GM23338 (cell line): ENCODE measurements around the gene SNTB2. TPM values are rescaled to one million over a fixed set of nuclear protein-coding genes. Genes with fewer than 3 reads are reported as not detected.

ENCODE experiments used
- ATAC-seq: fragments of 200-7000 bp; cut with Tn5 transposase; 3 replicates; pipeline ENCODE4 v1.9.1; 2020
- DNase-seq: peaks from one replicate; pipeline ENCODE4 v3.0.0-alpha.2; 2015; ENCODE audit warnings: low spot score
- H2AFZ ChIP-seq: fragments of 200-600 bp; sonication (generic); 2 replicates; pipeline ENCODE4 v1.8.0; 2016; ENCODE audit warnings: antibody characterized with exemption, mild to moderate bottlenecking, moderate library complexity
- H3F3A ChIP-seq: fragments of 200-600 bp; sonication (generic); replicated peaks from 2 replicates; pipeline ENCODE4 v1.8.0; 2017; ENCODE audit warnings: antibody characterized with exemption, mixed run types, low read depth
- H3K27ac ChIP-seq: fragments of 200-600 bp; sonication (generic); 2 replicates; pipeline ENCODE4 v1.6.1; 2016; ENCODE audit warnings: low read depth
- H3K27me3 ChIP-seq: fragments of 200-600 bp; sonication (generic); 2 replicates; pipeline ENCODE4 v1.8.0; 2016; ENCODE audit warnings: mild to moderate bottlenecking, mixed run types, moderate library complexity; ENCODE audit not compliant: insufficient read depth
- H3K36me3 ChIP-seq: fragments of 200-600 bp; sonication (generic); 2 replicates; pipeline ENCODE4 v1.8.0; 2016; ENCODE audit warnings: mild to moderate bottlenecking; ENCODE audit not compliant: insufficient read depth
- H3K4me1 ChIP-seq: fragments of 200-600 bp; sonication (generic); 2 replicates; pipeline ENCODE4 v1.8.0; 2016; ENCODE audit warnings: mild to moderate bottlenecking, moderate library complexity; ENCODE audit not compliant: insufficient read depth
- H3K4me2 ChIP-seq: fragments of 200-600 bp; sonication (generic); 2 replicates; pipeline ENCODE4 v1.7.1; 2017; ENCODE audit warnings: mixed run types
- H3K4me3 ChIP-seq: fragments of 200-600 bp; sonication (generic); 2 replicates; pipeline ENCODE4 v1.6.1; 2016; ENCODE audit warnings: mixed run types
- H3K79me2 ChIP-seq: fragments of 200-600 bp; sonication (generic); replicated peaks from 2 replicates; pipeline ENCODE4 v1.8.0; 2017; ENCODE audit warnings: mild to moderate bottlenecking; ENCODE audit not compliant: insufficient read depth
- H3K9me2 ChIP-seq: fragments of 200-600 bp; sonication (generic); 2 replicates; pipeline ENCODE4 v1.8.0; 2017; ENCODE audit not compliant: insufficient read depth
- H4K20me1 ChIP-seq: fragments of 200-600 bp; sonication (generic); replicated peaks from 2 replicates; pipeline ENCODE4 v1.8.0; 2017; ENCODE audit warnings: mild to moderate bottlenecking; ENCODE audit not compliant: insufficient read depth
- H3K27ac Mint-ChIP-seq: 2 replicates; pipeline ENCODE4 v1.8.0; 2020; ENCODE audit warnings: inconsistent platforms, mild to moderate bottlenecking, moderate library complexity, mixed read lengths
- H3K27me3 Mint-ChIP-seq: 3 replicates; pipeline ENCODE4 v1.8.0; 2022; ENCODE audit warnings: low read depth, mild to moderate bottlenecking, moderate library complexity, mixed read lengths, inconsistent platforms; ENCODE audit not compliant: insufficient read depth, poor library complexity
- H3K36me3 Mint-ChIP-seq: 3 replicates; pipeline ENCODE4 v1.8.0; 2021; ENCODE audit warnings: low read depth, mild to moderate bottlenecking, inconsistent platforms, moderate library complexity, mixed read lengths
- H3K4me1 Mint-ChIP-seq: 3 replicates; pipeline ENCODE4 v1.8.0; 2020; ENCODE audit warnings: mild to moderate bottlenecking, inconsistent platforms, mixed read lengths
- H3K4me3 Mint-ChIP-seq: 3 replicates; pipeline ENCODE4 v1.8.0; 2021; ENCODE audit warnings: moderate library complexity, mild to moderate bottlenecking, inconsistent platforms, mixed read lengths
- H3K9me3 Mint-ChIP-seq: 3 replicates; pipeline ENCODE4 v1.8.0; 2020; ENCODE audit warnings: moderate library complexity, mild to moderate bottlenecking, inconsistent platforms, mixed read lengths
- CREB1 ChIP-seq: fragments of 250-450 bp; sonication (Bioruptor Pico); IDR thresholded peaks from 2 replicates; pipeline ENCODE4 v1.5.0; 2020; ENCODE audit warnings: low read depth, mild to moderate bottlenecking, moderate library complexity
- EZH2 ChIP-seq: fragments of 200-600 bp; sonication (generic); IDR thresholded peaks from one replicate; pipeline ENCODE4 v1.8.0; 2017; ENCODE audit warnings: antibody characterized with exemption, mild to moderate bottlenecking, low read depth; ENCODE audit not compliant: unreplicated experiment
- JUNB ChIP-seq: IDR thresholded peaks from one replicate; pipeline ENCODE4 v1.6.1; 2016; ENCODE audit warnings: antibody characterized with exemption; ENCODE audit not compliant: unreplicated experiment
- NANOG ChIP-seq: IDR thresholded peaks from 2 replicates; pipeline ENCODE4 v1.6.1; 2016; ENCODE audit warnings: antibody characterized with exemption, borderline replicate concordance
- POLR2AphosphoS5 ChIP-seq: IDR thresholded peaks from 2 replicates; pipeline ENCODE4 v1.6.1; 2016; ENCODE audit warnings: antibody characterized with exemption, low read depth
- STAT1 ChIP-seq: IDR thresholded peaks from one replicate; pipeline ENCODE4 v1.6.1; 2016; ENCODE audit warnings: antibody characterized with exemption; ENCODE audit not compliant: unreplicated experiment
- ZNF114 ChIP-seq: fragments of 250-450 bp; sonication (Bioruptor Pico); IDR thresholded peaks from 2 replicates; pipeline ENCODE4 v1.5.0; 2020; ENCODE audit warnings: mild to moderate bottlenecking, moderate library complexity
- ZNF331 ChIP-seq: fragments of 250-450 bp; sonication (Bioruptor Pico); IDR thresholded peaks from 2 replicates; pipeline ENCODE4 v1.5.0; 2020; ENCODE audit warnings: low read depth, mild to moderate bottlenecking, moderate library complexity
- polyA plus RNA-seq: library from polyadenylated mRNA; unstranded; fragments of >200 nt; fragmentation: Nextera tagmentation; extraction: Ambion mirVana; gene quantifications from 2 replicates; pipeline ENCODE4 v1.2.1, GENCODE V29; 2016
- total RNA-seq: library from RNA; depleted of rRNA; stranded (reverse); fragments of >200 nt; shearing (Covaris generic); gene quantifications from 2 replicates; pipeline ENCODE4 v1.2.3, GENCODE V29; 2014
- TF ChIP-seq, protein P1 (sequence below): IDR thresholded peaks from 2 replicates; pipeline ENCODE4 v1.6.1; 2016; ENCODE audit warnings: antibody characterized with exemption
- TF ChIP-seq, protein P2 (sequence below): IDR thresholded peaks from one replicate; pipeline ENCODE4 v1.6.1; 2018; ENCODE audit warnings: antibody characterized with exemption; ENCODE audit not compliant: unreplicated experiment
- TF ChIP-seq, protein P3 (sequence below): fragments of 250-450 bp; sonication (Bioruptor Pico); IDR thresholded peaks from 2 replicates; pipeline ENCODE4 v1.5.0; 2020; ENCODE audit warnings: mild to moderate bottlenecking, moderate library complexity

Gene SNTB2
- total and polyA plus RNA-seq, 2 experiments from 2014 or later = 4.8 to 42.7 TPM

GRCh38 chr16:69285240-69285639 lies 98.3 kb downstream of the SNTB2 start:
- Histone ChIP-seq H3K4me1 (no peaks in the 10 kb centered on the region), H3K79me2 (no peaks in the 10 kb centered on the region), H3K4me3 (no peak overlapping the region), H3K27me3 (no peaks in the 10 kb centered on the region), H3F3A (0 out of 2 replicates have a peak, but pooled peaks cover 8% of the 10 kb centered on the region), H3K4me2 (no peak overlapping the region), H2AFZ (no peak overlapping the region), H3K27ac (no peak overlapping the region), H3K36me3 (no peaks in the 10 kb centered on the region), H3K9me2 (no peaks in the 10 kb centered on the region), H4K20me1 (peaks cover 6% of the 10 kb centered on the region; the same call in 1 of the 2 replicates)
- peaks cover 7% of the 10 kb centered on the region; the same call in 1 of the 3 replicates for H3K36me3 Mint-ChIP-seq
- no peaks in the 10 kb centered on the region for H3K9me3 Mint-ChIP-seq
- H3K4me3 Mint-ChIP-seq = no peak overlapping the region
- ATAC-seq (no peak), DNase-seq (no peak)
- no peaks in the 10 kb centered on the region for H3K4me1 Mint-ChIP-seq
- TF ChIP-seq STAT1 (no peak), CREB1 (no peak), EZH2 (no peak), JUNB (no peak), NANOG (no peak), POLR2AphosphoS5 (no peak), ZNF114 (CRISPR knock-in tag) (no peak), ZNF331 (CRISPR knock-in tag) (no peak)
- TF ChIP-seq, protein P1, sequence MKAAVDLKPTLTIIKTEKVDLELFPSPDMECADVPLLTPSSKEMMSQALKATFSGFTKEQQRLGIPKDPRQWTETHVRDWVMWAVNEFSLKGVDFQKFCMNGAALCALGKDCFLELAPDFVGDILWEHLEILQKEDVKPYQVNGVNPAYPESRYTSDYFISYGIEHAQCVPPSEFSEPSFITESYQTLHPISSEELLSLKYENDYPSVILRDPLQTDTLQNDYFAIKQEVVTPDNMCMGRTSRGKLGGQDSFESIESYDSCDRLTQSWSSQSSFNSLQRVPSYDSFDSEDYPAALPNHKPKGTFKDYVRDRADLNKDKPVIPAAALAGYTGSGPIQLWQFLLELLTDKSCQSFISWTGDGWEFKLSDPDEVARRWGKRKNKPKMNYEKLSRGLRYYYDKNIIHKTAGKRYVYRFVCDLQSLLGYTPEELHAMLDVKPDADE = no peak
- TF ChIP-seq, protein P2, sequence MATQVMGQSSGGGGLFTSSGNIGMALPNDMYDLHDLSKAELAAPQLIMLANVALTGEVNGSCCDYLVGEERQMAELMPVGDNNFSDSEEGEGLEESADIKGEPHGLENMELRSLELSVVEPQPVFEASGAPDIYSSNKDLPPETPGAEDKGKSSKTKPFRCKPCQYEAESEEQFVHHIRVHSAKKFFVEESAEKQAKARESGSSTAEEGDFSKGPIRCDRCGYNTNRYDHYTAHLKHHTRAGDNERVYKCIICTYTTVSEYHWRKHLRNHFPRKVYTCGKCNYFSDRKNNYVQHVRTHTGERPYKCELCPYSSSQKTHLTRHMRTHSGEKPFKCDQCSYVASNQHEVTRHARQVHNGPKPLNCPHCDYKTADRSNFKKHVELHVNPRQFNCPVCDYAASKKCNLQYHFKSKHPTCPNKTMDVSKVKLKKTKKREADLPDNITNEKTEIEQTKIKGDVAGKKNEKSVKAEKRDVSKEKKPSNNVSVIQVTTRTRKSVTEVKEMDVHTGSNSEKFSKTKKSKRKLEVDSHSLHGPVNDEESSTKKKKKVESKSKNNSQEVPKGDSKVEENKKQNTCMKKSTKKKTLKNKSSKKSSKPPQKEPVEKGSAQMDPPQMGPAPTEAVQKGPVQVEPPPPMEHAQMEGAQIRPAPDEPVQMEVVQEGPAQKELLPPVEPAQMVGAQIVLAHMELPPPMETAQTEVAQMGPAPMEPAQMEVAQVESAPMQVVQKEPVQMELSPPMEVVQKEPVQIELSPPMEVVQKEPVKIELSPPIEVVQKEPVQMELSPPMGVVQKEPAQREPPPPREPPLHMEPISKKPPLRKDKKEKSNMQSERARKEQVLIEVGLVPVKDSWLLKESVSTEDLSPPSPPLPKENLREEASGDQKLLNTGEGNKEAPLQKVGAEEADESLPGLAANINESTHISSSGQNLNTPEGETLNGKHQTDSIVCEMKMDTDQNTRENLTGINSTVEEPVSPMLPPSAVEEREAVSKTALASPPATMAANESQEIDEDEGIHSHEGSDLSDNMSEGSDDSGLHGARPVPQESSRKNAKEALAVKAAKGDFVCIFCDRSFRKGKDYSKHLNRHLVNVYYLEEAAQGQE = no peak
- TF ChIP-seq, protein P3, sequence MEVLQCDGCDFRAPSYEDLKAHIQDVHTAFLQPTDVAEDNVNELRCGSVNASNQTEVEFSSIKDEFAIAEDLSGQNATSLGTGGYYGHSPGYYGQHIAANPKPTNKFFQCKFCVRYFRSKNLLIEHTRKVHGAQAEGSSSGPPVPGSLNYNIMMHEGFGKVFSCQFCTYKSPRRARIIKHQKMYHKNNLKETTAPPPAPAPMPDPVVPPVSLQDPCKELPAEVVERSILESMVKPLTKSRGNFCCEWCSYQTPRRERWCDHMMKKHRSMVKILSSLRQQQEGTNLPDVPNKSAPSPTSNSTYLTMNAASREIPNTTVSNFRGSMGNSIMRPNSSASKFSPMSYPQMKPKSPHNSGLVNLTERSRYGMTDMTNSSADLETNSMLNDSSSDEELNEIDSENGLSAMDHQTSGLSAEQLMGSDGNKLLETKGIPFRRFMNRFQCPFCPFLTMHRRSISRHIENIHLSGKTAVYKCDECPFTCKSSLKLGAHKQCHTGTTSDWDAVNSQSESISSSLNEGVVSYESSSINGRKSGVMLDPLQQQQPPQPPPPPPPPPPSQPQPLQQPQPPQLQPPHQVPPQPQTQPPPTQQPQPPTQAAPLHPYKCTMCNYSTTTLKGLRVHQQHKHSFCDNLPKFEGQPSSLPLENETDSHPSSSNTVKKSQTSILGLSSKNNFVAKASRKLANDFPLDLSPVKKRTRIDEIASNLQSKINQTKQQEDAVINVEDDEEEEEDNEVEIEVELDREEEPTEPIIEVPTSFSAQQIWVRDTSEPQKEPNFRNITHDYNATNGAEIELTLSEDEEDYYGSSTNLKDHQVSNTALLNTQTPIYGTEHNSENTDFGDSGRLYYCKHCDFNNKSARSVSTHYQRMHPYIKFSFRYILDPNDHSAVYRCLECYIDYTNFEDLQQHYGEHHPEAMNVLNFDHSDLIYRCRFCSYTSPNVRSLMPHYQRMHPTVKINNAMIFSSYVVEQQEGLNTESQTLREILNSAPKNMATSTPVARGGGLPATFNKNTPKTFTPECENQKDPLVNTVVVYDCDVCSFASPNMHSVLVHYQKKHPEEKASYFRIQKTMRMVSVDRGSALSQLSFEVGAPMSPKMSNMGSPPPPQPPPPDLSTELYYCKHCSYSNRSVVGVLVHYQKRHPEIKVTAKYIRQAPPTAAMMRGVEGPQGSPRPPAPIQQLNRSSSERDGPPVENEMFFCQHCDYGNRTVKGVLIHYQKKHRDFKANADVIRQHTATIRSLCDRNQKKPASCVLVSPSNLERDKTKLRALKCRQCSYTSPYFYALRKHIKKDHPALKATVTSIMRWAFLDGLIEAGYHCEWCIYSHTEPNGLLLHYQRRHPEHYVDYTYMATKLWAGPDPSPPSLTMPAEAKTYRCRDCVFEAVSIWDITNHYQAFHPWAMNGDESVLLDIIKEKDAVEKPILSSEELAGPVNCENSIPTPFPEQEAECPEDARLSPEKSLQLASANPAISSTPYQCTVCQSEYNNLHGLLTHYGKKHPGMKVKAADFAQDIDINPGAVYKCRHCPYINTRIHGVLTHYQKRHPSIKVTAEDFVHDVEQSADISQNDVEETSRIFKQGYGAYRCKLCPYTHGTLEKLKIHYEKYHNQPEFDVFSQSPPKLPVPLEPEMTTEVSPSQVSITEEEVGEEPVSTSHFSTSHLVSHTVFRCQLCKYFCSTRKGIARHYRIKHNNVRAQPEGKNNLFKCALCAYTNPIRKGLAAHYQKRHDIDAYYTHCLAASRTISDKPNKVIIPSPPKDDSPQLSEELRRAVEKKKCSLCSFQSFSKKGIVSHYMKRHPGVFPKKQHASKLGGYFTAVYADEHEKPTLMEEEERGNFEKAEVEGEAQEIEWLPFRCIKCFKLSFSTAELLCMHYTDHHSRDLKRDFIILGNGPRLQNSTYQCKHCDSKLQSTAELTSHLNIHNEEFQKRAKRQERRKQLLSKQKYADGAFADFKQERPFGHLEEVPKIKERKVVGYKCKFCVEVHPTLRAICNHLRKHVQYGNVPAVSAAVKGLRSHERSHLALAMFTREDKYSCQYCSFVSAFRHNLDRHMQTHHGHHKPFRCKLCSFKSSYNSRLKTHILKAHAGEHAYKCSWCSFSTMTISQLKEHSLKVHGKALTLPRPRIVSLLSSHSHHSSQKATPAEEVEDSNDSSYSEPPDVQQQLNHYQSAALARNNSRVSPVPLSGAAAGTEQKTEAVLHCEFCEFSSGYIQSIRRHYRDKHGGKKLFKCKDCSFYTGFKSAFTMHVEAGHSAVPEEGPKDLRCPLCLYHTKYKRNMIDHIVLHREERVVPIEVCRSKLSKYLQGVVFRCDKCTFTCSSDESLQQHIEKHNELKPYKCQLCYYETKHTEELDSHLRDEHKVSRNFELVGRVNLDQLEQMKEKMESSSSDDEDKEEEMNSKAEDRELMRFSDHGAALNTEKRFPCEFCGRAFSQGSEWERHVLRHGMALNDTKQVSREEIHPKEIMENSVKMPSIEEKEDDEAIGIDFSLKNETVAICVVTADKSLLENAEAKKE (CRISPR knock-in tag) = no peak
- H3K27ac Mint-ChIP-seq = no peak overlapping the region
- peaks cover 2% of the 10 kb centered on the region for H3K27me3 Mint-ChIP-seq
